IPS DF 4.7 (cell line): ENCODE data around the gene KLK1.

Source experiments
- DNase-seq: peaks from one replicate; pipeline ENCODE4 v3.0.0-alpha.2; 2013; ENCODE audit warnings: low spot score; ENCODE audit errors: extremely low read depth

The KLK1 gene

GRCh38 chr19:50836543-50837195 is 13.1 kb upstream of the KLK1 start:
- no peak for DNase-seq

GRCh38 chr19:50835785-50836542 is 12.4 kb upstream of the KLK1 start:
- no peak for DNase-seq

- no peak for DNase-seq
Measured at GRCh38 chr19:50835103-50835784, 11.7 kb upstream of the KLK1 start.

GRCh38 chr19:50833802-50834167 is 10.2 kb upstream of the KLK1 start:
- DNase-seq = no peak

- DNase-seq = no peak
Measured at GRCh38 chr19:50833117-50833801, 9.7 kb upstream of the KLK1 start, which contains the start of gene KLK15. KLK15 (minus strand) TSS chr19:50833574; CDS start chr19:50831492, 2,082 bp downstream.

- DNase-seq = no peak
Measured at GRCh38 chr19:50832666-50833065, 9.1 kb upstream of the KLK1 start.

- no peak for DNase-seq
Measured at GRCh38 chr19:50831026-50831396, 7.4 kb upstream of the KLK1 start.

- DNase-seq = no peak
Measured at GRCh38 chr19:50830266-50831025, 6.9 kb upstream of the KLK1 start.

- no peak for DNase-seq
Measured at GRCh38 chr19:50829801-50830200, 6.2 kb upstream of the KLK1 start.

GRCh38 chr19:50827476-50827875 is 3.9 kb upstream of the KLK1 start:
- no peak for DNase-seq

GRCh38 chr19:50826492-50827240 is 3.1 kb upstream of the KLK1 start:
- DNase-seq = no peak

GRCh38 chr19:50822661-50823208 is 852 bp downstream of the KLK1 start:
- DNase-seq = no peak

GRCh38 chr19:50821622-50822021 is 2.0 kb downstream of the KLK1 start:
- DNase-seq = no peak

GRCh38 chr19:50821248-50821612 is 2.4 kb downstream of the KLK1 start:
- no peak for DNase-seq

- no peak for DNase-seq
Measured at GRCh38 chr19:50820549-50821247, 2.9 kb downstream of the KLK1 start.

GRCh38 chr19:50820086-50820485 is 3.5 kb downstream of the KLK1 start:
- DNase-seq = no peak

GRCh38 chr19:50819636-50820035 is 4.0 kb downstream of the KLK1 start:
- DNase-seq = no peak

GRCh38 chr19:50818859-50819472 is 4.6 kb downstream of the KLK1 start:
- no peak for DNase-seq
